SK-N-MC (cell line): ENCODE measurements around the gene NXPE3.

Source experiments
- EZH2 ChIP-seq: fragments of 200-600 bp; sonication (generic); IDR thresholded peaks from one replicate; pipeline ENCODE4 v1.6.1; 2017; ENCODE audit warnings: antibody characterized with exemption
- FOXP2 ChIP-seq: optimal IDR thresholded peaks from 2 replicates; pipeline ENCODE3; 2011; ENCODE audit warnings: mild to moderate bottlenecking, moderate library complexity; ENCODE audit not compliant: insufficient read depth; ENCODE audit errors: extremely low read length, control extremely low read depth

- no peak for TF ChIP-seq EZH2
- TF ChIP-seq FOXP2 = no peak
These were observed 35.8 kb downstream of the NXPE3 start for GRCh38 chr3:101814835-101815234.
